NCI-H1105 treated with DMSO at 0.1 percent for 48 hours (cell line): ENCODE measurements around the gene FRAT2.
"Not testable (repeated sequence)": the region's sequence is repeated elsewhere in the genome, so short reads cannot be mapped to it uniquely, and the experiment has no call there.

ENCODE experiments used
- DNase-seq: peaks from one replicate; lab custom pipeline; 2025; lab: John Stamatoyannopoulos, UW

Gene FRAT2

GRCh38 chr10:97291357-97292096 is 43.0 kb downstream of the FRAT2 start:
- peak; percentile 20 for DNase-seq

DNA sequence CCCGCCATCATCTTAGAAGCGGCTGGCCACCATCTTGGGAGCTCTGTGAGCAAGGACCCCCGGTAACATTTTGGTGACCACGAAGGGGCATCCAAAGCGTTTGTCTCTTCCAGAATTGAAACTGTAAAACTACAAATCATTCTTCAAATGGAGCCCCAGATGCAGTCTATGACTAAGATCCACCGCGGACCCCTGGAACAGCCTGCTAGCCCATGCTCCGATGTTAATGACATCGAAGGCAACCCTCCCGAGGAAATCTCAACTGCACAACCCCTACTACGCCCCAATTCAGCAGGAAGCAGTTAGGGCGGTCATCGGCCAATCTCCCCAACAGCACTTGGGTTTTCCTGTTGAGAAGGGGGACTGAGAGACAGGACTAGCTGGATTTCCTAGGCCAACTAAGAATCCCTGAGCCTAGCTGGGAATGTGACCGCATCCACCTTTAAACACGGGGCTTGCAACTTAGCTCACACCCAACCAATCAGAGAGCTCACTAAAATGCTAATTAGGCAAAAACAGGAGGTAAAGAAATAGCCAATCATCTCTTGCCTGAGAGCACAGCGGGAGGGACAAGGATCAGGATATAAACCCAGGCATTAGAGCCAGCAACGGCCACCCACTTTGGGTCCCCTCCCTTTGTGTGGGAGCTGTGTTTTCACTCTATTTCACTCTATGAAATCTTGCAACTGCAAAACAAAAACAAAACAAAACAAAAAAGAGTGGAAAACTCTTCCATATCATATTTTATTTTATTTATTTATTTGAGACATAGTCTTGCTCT is 43.8 kb downstream of the FRAT2 start:
- DNase-seq = not testable (repeated sequence)

- DNase-seq = not testable (repeated sequence)
These were observed 44.5 kb downstream of the FRAT2 start for GRCh38 chr10:97290076-97290475.
